Kidney (tissue), 14 donors: ENCODE measurements around the gene STX11. TPM values are rescaled to one million over a fixed set of nuclear protein-coding genes. Genes with fewer than 3 reads are reported as not detected.

Source experiments
- DNase-seq, 5 donors: peaks; one replicate each; pipeline ENCODE4 v3.0.0-alpha.2; 2013 to 2020
- FAIRE-seq: peaks from 2 replicates; lab custom pipeline; 2012; peaks lifted over from hg19 to GRCh38; lab: Jason Lieb, UNC
- H3K27ac ChIP-seq, 2 donors: one replicate each; pipeline ENCODE4 v1.7.0; 2013; ENCODE audit warnings: low read depth in 2 of 2, low read length in 2 of 2, inconsistent platforms in 1 of 2
- H3K27me3 ChIP-seq: one replicate; pipeline ENCODE4 v1.7.1; 2013; ENCODE audit warnings: low read length, inconsistent platforms; ENCODE audit not compliant: control insufficient read depth, insufficient read depth
- H3K36me3 ChIP-seq, 3 donors: one replicate each; pipeline versions ENCODE4 v1.7.0 to v1.7.1; 2013; ENCODE audit warnings: low read length in 3 of 3, control low read depth in 1 of 3, inconsistent platforms in 1 of 3; ENCODE audit not compliant: insufficient read depth in 3 of 3, control insufficient read depth in 2 of 3
- H3K4me1 ChIP-seq, 3 donors: one replicate each; pipeline versions ENCODE4 v1.7.0 to v1.7.1; 2013; ENCODE audit warnings: low read length in 3 of 3, inconsistent platforms in 1 of 3, low read depth in 1 of 3; ENCODE audit not compliant: control insufficient read depth in 2 of 3, insufficient read depth in 2 of 3
- H3K4me3 ChIP-seq, 3 donors: one replicate each; pipeline versions ENCODE4 v1.7.0 to v1.8.1; 2013; ENCODE audit warnings: low read length in 3 of 3, control low read depth in 1 of 3, inconsistent platforms in 1 of 3
- H3K9ac ChIP-seq, 3 donors: one replicate each; pipeline versions ENCODE4 v1.7.0 to v1.7.1; 2013; ENCODE audit warnings: low read length in 3 of 3, control low read depth in 1 of 3, inconsistent platforms in 1 of 3
- H3K9me3 ChIP-seq, 3 donors: one replicate each; pipeline versions ENCODE4 v1.7.0 to v1.7.1; 2013; ENCODE audit warnings: low read length in 3 of 3, control low read depth in 1 of 3, inconsistent platforms in 1 of 3; ENCODE audit not compliant: control insufficient read depth in 2 of 3, insufficient read depth in 1 of 3
- CTCF ChIP-seq: IDR thresholded peaks from 3 replicates; pipeline ENCODE4 v1.5.1; 2012; ENCODE audit warnings: mild to moderate bottlenecking, moderate library complexity, borderline replicate concordance; ENCODE audit not compliant: insufficient read depth; ENCODE audit errors: extremely low read depth
- intact Hi-C: fragments of 100-400 bp; cut with DNase I; formaldehyde crosslinking; loops from one replicate; pipeline ENCODE4 v1.11.1; 2022
- polyA plus RNA-seq: library from polyadenylated mRNA; stranded (reverse); fragments of 350-450 nt; fragmentation: Illumina TruSeq; extraction: RNeasy Lipid Tissue Mini Kit (QIAGEN cat#74804); gene quantifications from one replicate; pipeline ENCODE4 v1.2.3, GENCODE V29; 2014; ENCODE audit warnings: low read depth, low replicate concordance; ENCODE audit not compliant: insufficient read depth
- total RNA-seq: library from RNA; stranded (reverse); fragmentation: NEBNext Ultra II Directional; extraction: Animal tissue kit (Norgen Biotek cat#: 25700); gene quantifications from one replicate; pipeline ENCODE4 v1.2.1, GENCODE V29; 2021
- donor health status: control.
- donor health status: control.
- donor health status: control.
- donor health status: control.
- donor health status: control.
- donor health status: DM: yes; HTN: yes; CAD: no.
- donor health status: Normal renal cell carcinoma (clear cell type).

The STX11 gene
- total and polyA plus RNA-seq, 2 donors from 2014 or later = 2.0 to 6.7 TPM

- no peak for FAIRE-seq
- no peak for TF ChIP-seq CTCF
- intact Hi-C loops = no loop called here
- no peaks in the 10 kb centered on the region for H3K9me3 ChIP-seq
- no peaks in the 10 kb centered on the region for H3K27me3 ChIP-seq
- H3K4me3 ChIP-seq = no peak overlapping the region
- no peak for DNase-seq
- no peaks in the 10 kb centered on the region for H3K36me3 ChIP-seq
- no peak overlapping the region for H3K9ac ChIP-seq
- no peaks in the 10 kb centered on the region for H3K4me1 ChIP-seq
- no peak overlapping the region for H3K27ac ChIP-seq
These were observed 11.7 kb downstream of the STX11 start for GRCh38 chr6:144161975-144162374.

- DNase-seq (no peak), FAIRE-seq (no peak)
- Histone ChIP-seq H3K27ac (no peak overlapping the region), H3K4me3 (no peak overlapping the region), H3K27me3 (no peaks in the 10 kb centered on the region), H3K9me3 (no peaks in the 10 kb centered on the region), H3K36me3 (no peaks in the 10 kb centered on the region), H3K4me1 (no peaks in the 10 kb centered on the region), H3K9ac (no peak overlapping the region)
- no peak for TF ChIP-seq CTCF
- intact Hi-C loops = no loop called here
These were observed 12.7 kb downstream of the STX11 start for GRCh38 chr6:144162977-144163376.

- intact Hi-C loops = no loop called here
- no peak for TF ChIP-seq CTCF
- Histone ChIP-seq H3K4me1 (no peaks in the 10 kb centered on the region), H3K9me3 (no peaks in the 10 kb centered on the region), H3K36me3 (no peaks in the 10 kb centered on the region), H3K4me3 (no peak overlapping the region), H3K27me3 (no peaks in the 10 kb centered on the region), H3K27ac (no peak overlapping the region), H3K9ac (no peak overlapping the region)
- DNase-seq = no peak
- FAIRE-seq = no peak
These were observed 15.5 kb downstream of the STX11 start for GRCh38 chr6:144165784-144166183.

- no peak for TF ChIP-seq CTCF
- Histone ChIP-seq H3K9me3 (no peaks in the 10 kb centered on the region), H3K27me3 (no peaks in the 10 kb centered on the region), H3K27ac (no peak overlapping the region), H3K4me3 (no peak overlapping the region), H3K9ac (no peak overlapping the region), H3K4me1 (no peaks in the 10 kb centered on the region), H3K36me3 (no peaks in the 10 kb centered on the region)
- intact Hi-C loops = no loop called here
- FAIRE-seq (no peak), DNase-seq (no peak)
These were observed 19.7 kb downstream of the STX11 start for GRCh38 chr6:144170044-144170443.
